HG03469 (cell line): ENCODE data around the gene SPATC1L.

Source experiments
- ATAC-seq: cut with Tn5 transposase; IDR thresholded peaks from one replicate; pipeline ENCODE4 v1.9.1; 2021; ENCODE audit warnings: mild to moderate bottlenecking, moderate library complexity, moderate number of reproducible peaks; ENCODE audit not compliant: unreplicated experiment

The SPATC1L gene

DNA sequence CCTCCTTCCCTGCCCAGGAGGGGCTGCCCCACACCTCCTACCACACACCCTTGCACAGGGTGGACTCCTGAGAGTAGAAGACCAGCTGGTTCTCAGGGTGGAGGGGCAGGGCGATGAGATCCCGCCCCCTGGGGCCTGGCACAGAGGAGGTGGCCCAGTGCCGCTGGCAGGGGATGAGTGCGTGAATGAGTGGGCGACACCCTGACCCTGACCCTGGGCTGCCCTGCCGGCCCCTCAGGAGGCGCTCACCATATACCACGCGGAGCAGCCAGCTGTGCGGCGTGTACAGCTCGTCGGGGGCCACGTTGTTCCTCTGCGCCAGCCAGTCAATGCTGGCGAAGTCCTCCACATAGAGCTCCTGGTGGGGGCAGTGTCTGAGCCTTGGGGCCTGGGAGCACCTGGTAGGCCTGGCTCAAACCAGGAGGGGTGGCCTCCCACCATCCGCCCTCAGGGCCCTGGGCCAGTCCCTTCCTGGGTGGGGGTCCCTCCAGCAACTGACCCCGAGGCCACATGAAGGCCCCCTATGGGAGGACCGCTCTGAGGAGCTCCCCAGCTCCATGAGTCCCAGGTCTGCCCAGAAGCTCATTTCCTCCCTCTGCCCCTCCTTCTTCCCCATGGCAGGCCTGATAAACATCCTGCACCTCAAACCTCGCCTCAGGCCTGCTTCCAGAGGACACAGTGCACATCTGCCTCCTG is 31.3 kb upstream of the SPATC1L start:
- no peak for ATAC-seq

DNA sequence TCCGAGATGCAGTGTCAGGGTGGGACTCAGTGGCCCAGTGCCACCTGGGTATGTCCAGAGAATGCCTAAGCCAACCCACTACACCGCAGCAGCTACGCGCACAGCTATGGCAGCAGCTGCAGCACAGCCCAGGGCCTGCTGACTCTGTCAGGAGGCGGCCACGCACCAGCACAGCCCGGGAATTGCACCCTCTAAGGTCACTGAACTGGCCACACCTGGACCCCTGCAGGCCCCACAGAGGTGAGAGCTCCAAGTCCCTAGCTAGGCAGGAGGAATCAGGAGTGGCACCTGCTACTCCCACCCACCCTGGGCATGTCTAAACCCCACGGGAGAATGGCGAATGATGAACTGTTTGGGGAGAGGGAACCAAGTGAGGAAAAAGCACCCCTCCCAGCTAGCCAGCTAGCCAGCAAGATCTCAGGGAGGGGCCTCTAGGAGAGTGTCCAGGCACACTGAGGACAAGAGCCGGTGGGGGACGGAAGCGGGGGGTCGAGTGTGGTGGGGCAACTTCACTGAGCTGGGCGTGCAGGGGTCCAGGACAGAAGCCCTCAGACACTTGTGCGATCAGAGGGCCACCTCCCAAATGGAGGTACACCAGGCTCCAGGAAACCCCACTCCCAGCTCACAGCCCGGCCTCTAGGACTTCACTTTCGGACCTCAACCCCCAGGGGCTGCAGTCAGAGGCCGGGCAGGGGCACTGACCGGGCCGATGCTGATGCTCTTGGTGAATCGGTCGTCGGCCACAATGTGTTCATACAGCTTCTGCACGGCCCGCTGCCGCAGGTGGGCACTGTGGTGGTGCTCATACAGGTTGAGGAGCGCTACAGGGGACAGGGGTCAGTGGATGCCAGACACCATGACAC is 30.4 kb upstream of the SPATC1L start:
- ATAC-seq: no peak

DNA sequence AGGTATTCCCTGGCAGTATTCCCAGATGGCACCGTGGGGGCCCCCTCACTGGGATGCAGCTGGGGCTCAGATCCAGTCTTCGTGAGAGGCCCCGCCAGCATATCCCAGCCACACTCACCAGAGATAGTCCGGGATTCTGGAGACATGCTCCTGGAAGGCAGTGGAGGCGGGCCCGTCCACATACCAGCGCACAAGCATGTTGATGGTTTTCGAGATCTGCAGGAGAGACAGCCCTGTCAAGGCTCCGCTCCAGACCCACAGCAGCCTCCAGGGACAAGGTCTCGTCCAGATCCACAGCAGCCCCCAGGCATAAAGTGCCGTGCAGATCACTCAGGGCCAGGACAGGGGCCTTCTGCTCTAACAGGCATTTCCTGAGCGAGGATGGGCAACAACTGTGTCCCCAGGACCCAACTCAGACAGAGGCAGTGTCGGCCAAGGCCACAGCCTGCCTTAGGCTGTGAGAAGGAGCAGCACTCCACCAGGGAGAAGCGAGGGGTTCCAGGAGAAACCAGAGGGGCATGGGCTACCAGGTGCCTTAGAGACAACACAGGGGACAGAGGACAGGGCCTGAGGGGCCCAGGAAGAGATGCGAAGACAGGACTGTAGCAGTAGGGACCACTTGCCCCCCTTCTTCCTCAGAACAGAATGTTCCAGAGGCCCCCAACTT is 29.5 kb upstream of the SPATC1L start:
- no peak for ATAC-seq

DNA sequence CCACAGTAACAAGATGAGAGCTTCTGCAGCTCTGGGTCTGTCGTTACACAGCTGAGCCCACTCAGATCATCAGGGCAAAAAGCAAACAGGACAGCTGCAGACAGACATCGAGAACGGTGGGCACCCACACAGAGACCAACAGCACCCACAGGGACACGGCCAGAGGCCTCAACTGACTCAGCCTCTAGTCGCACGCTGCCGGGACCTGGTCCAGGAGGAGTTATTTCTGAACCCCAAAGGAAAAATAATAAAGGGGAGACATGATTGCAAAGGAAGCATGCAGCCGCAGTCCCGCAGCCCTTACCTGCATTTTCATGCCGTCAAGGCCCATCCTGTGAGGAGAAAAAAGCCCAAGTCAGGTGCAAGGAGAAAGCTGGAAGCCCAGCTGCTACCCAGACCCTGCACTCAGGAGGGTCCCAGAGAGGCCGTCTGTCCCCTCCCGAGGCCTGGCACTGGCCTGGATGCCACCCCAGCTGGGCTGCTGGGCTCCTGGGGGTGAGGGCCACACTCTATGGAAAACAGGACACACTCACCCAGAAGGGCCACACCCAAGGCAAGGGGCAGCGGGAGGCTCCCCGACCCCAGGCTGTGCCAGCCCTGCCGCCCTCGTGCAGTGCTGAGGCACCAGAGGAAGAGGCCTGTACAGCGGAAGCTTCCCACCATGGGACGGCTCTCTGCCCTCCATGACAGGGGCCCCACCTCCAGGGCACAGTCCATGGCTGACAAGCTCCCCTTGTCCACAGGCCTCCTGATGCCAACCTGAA is 28.6 kb upstream of the SPATC1L start:
- ATAC-seq: no peak

DNA sequence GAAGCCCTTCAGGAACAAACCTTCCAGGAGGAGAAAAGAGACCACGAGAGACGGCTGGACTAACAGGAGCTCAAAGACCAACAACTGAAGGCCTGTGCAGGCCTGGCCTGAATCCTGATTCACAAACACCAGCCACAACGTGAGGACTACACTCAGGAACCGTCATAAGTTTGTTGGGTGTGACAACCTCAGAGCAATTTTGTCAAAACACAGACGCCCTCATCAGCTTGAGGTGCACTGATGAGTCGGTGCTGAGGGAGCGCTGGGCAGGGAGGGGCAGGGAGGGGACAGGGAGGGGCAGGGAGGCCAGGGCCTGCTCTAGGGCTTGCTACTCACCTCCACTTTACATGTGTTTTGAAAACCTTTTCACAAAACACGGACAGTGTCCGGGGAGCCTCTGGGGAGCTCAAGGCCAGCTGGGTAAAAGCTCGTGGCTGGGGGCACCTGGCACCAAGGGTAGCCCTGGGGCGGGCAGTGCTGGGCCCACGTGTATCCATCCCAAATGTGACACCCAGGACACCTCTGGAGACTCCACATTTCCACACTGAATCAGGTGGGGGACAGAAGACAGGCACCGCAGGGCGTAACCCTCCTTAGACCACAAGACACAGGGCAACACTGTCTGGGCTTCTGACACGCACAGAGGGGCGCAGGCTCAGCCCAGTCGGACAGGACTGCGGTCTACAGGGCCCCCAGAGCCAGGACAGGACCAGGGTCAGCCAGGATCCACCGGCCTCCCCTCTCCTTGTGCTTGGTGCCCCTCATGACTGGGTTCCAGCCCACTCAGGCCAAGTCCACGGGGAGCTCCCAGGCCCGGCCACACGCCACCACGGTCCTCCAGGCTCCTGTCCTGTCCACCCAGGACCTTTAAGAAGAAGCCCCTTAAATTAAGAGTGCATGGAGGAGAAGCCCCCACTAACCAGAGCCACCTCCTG is 27.8 kb upstream of the SPATC1L start:
- no peak for ATAC-seq

DNA sequence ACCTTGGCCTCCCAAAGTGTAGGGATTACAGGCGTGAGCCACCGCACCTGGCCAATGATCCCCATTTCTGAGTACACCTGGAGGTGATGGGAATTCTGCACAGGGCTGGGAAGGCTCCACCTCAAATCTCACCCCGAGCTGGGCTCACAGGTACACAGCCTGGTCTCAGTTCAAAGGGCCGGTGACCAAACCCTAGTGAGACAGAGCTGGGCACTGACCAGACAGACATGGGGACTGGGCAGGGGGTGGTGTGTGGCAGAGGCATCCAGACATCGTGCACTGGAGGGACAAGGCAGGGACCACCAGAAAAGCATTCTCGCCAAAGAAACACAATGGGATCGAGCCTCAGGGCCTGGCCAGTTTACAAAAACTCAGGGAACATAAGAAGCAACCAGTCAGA is 27.1 kb upstream of the SPATC1L start:
- ATAC-seq: no peak

DNA sequence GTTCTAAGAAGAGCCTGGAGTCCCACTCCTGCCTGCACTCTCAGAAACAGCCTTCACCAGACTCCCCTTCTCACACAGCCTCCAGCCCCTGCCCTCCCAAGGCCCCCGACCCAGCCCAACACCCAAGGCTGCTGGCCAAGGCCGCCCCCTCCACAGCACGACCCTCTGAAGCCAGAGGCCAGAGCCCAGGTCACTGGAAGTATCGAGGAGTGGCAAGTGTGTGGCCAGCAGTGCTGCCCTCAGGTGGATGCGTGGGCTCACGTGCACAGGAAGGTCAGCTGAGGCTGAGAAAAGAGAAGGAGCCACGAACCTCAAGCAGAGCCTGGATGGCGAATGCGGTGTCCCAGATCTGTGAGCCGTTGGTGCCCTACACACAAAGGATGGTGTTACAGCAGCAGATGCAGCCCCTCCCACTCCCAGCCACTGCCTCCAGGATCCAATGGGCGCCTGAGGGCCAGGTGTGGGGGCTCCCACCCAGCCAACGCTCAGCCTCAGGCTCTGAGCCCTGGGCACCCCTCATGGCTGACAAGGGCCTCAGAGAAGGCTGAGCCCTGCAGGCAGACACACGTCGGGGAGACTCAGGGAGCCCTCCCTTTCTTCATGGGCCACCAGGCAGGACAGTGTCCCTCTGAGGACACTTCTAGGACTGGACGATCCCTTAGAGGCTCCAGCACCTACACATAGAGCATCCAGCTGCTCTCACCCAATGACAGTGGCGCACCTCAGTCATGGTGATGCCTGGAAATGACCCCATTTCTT is 26.3 kb upstream of the SPATC1L start:
- no peak for ATAC-seq

DNA sequence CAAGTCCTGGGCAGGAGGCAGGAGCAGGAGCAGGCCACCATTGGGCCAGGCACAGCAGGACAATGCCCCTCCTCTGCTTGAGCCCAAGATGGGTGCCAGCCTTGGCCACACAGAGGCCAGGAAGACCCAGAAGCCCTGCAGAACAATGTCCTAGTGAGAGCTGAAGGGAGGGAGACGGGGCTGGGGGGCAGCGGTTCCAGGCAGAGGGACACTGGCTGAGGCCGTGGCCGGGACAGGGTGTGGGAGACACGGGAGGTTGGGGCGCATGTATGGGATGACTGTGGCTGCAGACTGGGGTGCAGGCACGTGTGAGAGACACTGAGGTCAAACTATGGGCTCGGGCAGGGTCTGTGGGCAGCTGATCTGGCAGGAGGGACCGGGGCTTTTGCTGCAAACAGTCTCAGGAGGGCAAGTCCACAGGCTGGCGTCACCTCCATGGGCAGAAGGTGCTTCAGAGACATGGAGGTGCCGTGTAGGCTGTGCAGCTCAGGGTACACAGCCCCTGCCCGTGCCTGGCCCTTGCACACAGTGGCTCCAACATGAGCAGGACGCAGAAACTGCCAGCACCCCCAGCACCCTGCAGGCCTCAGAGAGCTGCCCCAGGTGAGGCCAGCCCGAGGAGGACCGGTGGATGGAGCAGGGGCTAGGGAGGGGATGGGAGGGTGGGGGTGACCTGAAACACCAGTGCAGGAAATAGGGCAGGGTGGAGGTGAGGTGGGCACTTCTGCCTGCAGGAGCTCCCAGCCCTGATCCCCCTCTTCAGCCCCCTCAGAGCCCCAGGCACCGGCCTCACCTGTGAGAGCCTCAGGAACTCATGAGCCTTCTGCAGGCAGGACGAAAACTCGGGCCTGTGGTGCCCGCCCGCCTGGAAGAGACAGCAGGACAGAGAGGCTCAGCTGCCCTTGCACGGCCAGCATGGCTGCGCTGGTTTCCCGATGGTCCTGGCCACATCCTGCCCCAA is 24.8 kb upstream of the SPATC1L start:
- ATAC-seq: no peak

DNA sequence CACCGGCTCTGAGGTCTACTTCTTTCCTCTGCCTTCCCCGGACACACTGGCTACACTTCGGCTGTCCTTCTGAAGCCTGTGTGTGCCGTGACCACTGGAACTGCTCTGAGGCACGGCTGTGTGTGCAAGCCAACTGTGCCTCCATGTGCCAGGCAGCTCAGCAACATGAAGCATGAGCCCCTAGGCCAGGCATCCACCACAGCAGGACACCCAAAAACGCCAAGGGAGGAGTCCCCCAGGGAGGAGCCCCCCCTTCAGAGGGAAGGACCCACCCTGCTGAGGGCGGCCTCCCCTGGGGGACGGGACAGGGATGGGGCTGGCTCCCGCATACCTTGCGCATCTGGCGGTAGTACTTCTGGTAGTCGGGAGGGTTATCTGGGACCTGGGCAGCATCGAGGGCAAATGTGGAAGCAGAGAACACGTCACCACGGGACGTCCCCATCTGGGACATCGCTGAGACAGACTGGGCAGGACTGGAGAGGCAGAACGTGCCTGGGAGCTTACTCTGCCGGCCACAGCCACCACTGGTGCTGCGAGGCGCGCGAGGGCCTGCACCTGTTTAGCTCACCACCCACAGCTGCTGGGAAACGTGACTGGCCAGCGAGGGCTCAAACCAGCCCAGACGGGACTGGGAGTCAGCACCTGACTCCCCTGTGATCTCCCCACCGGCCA is 23.8 kb upstream of the SPATC1L start:
- ATAC-seq: no peak

DNA sequence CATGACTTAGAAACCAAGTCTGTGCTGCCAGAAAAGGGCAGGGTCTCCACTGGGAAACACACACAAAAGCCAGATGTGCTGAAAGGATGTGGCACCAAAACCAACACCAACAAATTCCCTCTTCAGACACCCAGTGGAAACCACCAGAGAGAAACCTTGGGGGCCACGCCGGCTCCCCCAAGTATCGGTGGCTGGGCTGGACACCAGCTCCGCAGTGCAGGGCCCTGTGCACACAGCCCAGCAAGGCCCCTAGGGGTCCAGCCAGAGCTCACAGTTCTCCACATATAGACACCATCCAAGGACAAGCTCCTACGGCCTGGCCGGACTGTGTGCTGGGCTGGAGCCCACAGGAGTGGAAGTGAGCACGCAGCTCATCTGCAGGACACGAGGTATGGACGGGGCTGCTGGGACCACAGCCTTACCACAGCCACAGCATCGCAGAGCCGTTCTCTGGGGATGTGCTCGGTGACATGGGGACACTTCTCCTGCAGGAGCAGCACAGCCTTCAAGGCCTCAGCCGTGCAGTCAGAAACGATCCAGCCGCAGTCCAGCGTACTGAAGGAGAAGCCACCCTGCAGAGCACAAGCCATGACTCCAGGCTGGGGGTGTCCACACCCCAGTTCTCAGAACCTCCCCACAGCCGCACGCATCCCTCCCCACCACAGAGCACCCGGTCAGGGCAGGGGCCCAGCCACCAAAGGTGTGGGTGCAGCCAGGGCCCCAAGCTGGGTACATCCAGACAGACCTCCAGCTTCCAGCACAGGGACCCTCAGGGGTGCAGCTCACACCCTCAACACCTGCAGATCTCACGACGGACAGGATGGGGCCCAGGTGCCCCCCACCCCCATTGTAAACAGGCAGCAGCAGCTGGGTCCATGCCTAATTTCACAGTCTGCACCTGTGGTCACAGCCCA is 23.0 kb upstream of the SPATC1L start:
- no peak for ATAC-seq

DNA sequence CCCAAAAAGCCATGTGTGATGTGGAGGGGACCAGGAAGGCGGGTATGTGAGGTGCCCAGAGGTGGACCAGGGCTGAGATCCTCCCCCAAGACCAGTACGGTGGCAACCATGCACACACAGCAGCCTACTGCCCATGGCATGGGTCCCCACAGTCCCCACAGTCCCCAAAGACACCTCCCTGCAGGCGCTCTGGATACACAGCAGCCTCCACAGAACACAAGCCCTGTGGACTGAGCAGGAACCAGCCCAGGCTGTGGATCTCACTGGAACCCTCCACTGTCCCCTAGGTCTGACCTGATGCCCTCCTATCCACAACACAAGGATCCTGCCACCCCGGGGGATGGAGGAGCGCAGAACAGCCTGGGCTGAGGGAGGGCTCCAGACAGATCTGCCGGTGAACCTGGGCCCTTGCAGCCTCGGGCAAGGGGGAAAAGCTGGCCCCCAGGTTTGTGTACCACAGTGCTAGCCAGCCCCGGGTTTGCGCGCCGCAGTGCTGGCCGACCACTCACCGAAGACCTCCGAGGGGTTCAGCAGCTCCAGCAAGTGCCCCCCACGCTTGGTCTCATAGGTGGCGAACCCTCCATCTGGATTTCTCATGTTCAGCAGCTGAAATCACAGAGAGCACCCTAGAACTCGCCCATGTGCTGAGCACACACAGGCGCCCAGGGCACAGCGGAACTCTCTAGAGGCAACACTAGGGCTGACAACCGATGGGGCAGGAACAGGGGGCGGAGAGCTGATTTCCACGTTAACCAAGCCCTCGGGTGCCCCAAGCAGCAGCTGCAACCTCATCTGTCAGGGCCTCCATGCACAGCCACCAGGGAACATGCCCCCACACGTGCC is 22.1 kb upstream of the SPATC1L start:
- no peak for ATAC-seq

DNA sequence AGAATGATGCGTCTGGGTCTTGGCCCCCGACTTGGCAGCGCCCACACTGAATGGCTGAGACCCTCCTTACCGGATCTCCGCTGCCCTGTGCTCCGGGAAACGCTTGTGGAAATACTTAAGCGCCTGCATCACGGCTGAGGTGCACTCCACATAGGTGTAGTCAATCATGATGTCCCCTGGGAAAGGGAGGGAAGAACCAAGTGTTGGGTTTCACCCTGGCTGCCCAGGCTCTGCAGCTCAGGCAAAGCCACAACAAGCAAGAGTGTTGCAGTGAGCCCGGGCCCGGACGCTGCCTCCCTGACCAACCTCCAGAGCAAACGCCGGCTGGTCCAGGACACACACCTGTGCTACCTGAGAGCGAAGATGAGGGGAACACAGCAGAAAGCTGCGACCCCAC is 21.5 kb upstream of the SPATC1L start:
- no peak for ATAC-seq

DNA sequence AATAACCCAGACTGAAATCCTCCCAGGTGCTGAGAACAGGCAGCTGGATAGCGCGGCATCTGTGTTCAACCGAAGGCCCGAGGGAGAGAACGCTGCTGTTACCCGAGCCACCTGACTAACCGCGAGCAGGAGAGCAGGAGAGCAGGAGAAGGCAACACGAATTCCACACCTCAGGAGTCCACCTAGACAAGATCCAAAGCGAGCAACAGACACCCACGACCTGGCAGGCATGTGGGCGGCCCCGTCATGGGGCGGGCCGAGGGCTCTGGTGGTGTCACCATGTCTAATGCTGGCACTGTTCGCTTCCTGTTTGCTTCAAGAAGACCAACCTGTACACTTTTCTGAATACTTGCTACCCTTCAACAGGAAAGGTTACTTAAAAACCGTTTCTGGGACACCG is 20.9 kb upstream of the SPATC1L start:
- ATAC-seq: no peak

DNA sequence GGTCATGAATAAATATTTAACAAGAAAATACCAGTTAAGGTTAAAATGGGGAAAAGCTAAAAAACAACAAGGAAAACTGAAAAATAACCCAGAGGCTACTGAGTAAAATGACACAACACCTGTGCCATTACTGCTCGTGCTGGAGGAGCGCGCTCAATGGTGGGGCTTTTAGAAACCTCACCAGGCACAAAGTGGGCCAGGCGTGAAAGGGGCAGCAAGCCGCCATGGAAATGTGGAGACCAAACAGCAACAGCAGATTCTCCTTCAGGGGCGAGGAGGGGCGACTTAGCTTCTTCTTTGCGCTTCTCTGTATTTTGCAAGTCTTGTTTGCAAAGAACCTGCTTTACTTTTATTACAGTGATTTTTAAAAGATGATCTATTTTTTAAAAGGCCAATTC is 18.9 kb upstream of the SPATC1L start:
- ATAC-seq: no peak

DNA sequence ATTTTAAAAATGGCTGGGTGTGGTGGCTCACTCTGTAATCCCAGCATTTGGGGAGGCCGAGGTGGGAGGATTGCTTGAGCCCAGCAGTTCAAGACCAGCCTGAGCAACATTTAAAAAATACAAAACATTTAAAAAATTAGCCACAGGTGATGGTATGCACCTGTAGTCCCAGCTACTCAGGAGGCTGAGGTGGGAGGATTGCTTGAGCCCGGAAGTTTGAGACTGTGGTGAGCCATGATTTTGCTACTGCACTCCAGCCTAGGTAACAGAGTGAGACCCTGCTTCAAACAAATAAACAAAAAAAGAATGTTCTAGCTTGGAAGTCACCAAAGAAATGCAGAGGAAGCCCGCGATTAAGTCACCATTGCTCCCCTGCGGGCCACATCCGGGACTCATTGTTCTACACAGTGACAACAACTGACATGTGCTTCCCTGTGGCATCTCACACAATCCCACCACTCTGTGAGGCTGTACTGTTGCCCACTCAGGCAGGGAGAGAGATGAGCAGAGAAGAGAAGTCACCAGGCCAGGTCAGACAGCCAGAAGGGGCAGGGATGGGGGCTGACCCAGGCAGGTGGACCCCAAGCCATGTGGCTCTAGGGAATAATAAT is 18.4 kb upstream of the SPATC1L start:
- ATAC-seq: no peak
